ENCODE results near the gene SEMA6D.

The SEMA6D gene

DNA sequence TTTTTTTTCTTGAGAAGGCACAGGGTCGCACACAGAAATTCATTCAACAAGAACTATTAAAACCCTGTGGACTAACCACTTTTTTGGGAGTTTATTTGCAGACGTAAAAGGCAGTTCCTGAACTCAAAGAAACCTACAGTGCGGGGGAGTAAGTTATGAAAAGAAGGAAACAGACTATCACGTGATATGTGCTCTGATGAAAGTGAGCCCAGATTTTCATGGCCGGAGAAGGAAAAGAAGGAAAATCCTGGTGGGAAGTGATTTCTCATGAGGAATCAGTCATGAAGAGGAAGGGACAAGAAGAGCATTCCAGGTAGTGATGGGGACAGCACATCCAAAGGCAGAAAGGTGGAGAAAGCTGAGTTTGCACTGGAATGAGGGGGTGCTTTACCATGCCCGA, 26.1 kb downstream of the SEMA6D start:
- no peak overlapping the region for H3K9ac ChIP-seq (ENCODE audit: low read length)
- H3K4me3 ChIP-seq (ENCODE audit: low read depth, low read length) = no peak overlapping the region
- H3K9me3 ChIP-seq (ENCODE audit: control insufficient read depth, insufficient read depth, low read depth, low read length) = no peaks in the 10 kb centered on the region
- H3K27me3 ChIP-seq (ENCODE audit: control insufficient read depth, insufficient read depth, low read length) = peaks cover 54% of the 10 kb centered on the region
- no peak overlapping the region for H3K27ac ChIP-seq (ENCODE audit: low read depth, low read length)
- peaks cover 30% of the 10 kb centered on the region for H3K4me1 ChIP-seq (ENCODE audit: control insufficient read depth, insufficient read depth, low read length)
- H3K36me3 ChIP-seq (ENCODE audit: control insufficient read depth, insufficient read depth, low read length) = no peaks in the 10 kb centered on the region

DNA sequence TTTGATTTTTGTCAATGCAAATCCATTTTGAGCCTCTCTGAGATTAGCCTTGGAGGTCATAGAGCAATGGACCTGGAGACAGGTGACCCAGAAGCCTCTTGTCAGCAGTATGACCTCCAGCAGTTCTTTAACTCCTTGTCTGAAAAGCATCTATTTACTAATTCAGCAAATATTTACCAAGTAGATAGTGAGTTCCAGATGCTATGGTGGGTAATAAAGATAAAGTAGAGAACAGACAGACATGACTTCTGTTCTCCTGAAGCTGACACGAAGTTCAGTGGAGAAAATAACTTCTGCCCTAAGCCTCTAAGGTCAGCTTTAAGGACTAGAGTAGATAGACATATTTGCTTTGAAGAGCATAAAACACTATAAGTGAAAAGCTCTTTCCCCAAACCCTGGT, 26.6 kb downstream of the SEMA6D start:
- Histone ChIP-seq H3K4me1 (ENCODE audit: control insufficient read depth, insufficient read depth, low read length) (peaks cover 30% of the 10 kb centered on the region), H3K27me3 (ENCODE audit: control insufficient read depth, insufficient read depth, low read length) (peaks cover 54% of the 10 kb centered on the region), H3K9ac (ENCODE audit: low read length) (no peak overlapping the region), H3K9me3 (ENCODE audit: control insufficient read depth, insufficient read depth, low read depth, low read length) (no peaks in the 10 kb centered on the region), H3K27ac (ENCODE audit: low read depth, low read length) (no peak overlapping the region), H3K36me3 (ENCODE audit: control insufficient read depth, insufficient read depth, low read length) (no peaks in the 10 kb centered on the region), H3K4me3 (ENCODE audit: low read depth, low read length) (no peak overlapping the region)

DNA sequence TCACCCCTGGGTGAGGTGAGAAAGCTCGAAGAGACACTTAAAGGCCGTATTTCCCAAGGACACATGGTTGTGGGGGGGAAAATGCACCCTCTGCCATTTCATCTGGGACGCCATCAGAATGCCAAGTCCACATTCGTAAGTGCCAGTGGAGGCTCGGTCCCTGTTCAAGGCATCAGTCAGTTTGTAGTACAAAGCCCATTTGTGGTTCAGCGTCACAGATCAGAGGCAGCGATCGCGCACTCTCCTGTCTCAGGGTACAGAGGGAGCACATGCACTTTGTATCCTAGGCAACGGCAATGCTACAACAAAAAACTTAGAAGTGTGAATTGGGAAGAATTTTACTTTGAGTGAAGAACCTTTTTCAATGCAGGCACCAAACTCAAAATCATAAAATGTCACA, 27.2 kb downstream of the SEMA6D start:
- Histone ChIP-seq H3K36me3 (ENCODE audit: control insufficient read depth, insufficient read depth, low read length) (no peaks in the 10 kb centered on the region), H3K4me3 (ENCODE audit: low read depth, low read length) (no peak overlapping the region), H3K4me1 (ENCODE audit: control insufficient read depth, insufficient read depth, low read length) (peaks cover 30% of the 10 kb centered on the region), H3K27me3 (ENCODE audit: control insufficient read depth, insufficient read depth, low read length) (peaks cover 54% of the 10 kb centered on the region), H3K27ac (ENCODE audit: low read depth, low read length) (no peak overlapping the region), H3K9ac (ENCODE audit: low read length) (no peak overlapping the region), H3K9me3 (ENCODE audit: control insufficient read depth, insufficient read depth, low read depth, low read length) (no peaks in the 10 kb centered on the region)

DNA sequence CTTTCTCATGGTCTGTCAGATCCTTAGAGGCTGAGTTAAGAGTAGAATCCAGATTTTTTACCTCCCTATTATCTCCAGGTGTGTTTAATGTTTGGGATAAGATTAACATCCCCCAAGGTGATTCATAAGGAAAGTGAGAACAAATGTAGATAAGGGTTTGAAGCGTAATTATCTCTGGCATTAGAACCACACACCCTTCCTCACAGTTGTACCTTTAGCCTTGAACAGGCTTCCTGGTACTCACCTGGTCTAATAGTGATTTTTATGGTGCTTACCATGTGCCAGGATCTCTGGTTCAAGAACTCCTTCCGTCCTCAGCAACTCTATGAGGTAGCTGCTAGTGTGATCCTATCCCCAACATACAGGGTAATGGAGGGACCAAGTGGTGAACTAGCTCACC, 27.7 kb downstream of the SEMA6D start:
- H3K9ac ChIP-seq (ENCODE audit: low read length) = no peak overlapping the region
- no peaks in the 10 kb centered on the region for H3K36me3 ChIP-seq (ENCODE audit: control insufficient read depth, insufficient read depth, low read length)
- no peaks in the 10 kb centered on the region for H3K9me3 ChIP-seq (ENCODE audit: control insufficient read depth, insufficient read depth, low read depth, low read length)
- H3K27ac ChIP-seq (ENCODE audit: low read depth, low read length) = no peak overlapping the region
- H3K27me3 ChIP-seq (ENCODE audit: control insufficient read depth, insufficient read depth, low read length) = peaks cover 54% of the 10 kb centered on the region
- H3K4me1 ChIP-seq (ENCODE audit: control insufficient read depth, insufficient read depth, low read length) = peaks cover 32% of the 10 kb centered on the region
- H3K4me3 ChIP-seq (ENCODE audit: low read depth, low read length) = no peak overlapping the region

DNA sequence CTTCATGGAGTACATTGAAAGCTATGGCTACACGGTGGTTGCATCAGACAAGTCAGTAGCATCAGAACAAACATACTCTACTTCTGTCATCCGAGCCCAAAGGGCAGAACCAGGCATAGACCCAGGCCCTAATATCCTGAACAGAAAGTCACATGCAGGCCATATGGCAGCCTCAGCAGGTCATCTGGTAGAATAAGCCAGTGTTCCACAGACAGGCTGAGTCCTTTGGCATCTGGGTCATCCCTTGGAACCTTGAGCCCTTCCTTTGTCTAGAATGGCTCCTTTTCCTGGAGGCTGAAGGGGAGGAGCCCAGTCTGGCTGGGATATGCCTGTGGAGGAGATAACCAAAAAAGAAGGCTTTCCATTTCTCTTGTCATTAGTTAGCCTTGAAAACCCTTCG, 29.2 kb downstream of the SEMA6D start:
- peaks cover 28% of the 10 kb centered on the region for H3K4me1 ChIP-seq (ENCODE audit: control insufficient read depth, insufficient read depth, low read length)
- H3K4me3 ChIP-seq (ENCODE audit: low read depth, low read length) = no peak overlapping the region
- H3K9me3 ChIP-seq (ENCODE audit: control insufficient read depth, insufficient read depth, low read depth, low read length) = no peaks in the 10 kb centered on the region
- no peak overlapping the region for H3K9ac ChIP-seq (ENCODE audit: low read length)
- H3K27me3 ChIP-seq (ENCODE audit: control insufficient read depth, insufficient read depth, low read length) = peaks cover 46% of the 10 kb centered on the region
- H3K36me3 ChIP-seq (ENCODE audit: control insufficient read depth, insufficient read depth, low read length) = no peaks in the 10 kb centered on the region
- no peak overlapping the region for H3K27ac ChIP-seq (ENCODE audit: low read depth, low read length)

DNA sequence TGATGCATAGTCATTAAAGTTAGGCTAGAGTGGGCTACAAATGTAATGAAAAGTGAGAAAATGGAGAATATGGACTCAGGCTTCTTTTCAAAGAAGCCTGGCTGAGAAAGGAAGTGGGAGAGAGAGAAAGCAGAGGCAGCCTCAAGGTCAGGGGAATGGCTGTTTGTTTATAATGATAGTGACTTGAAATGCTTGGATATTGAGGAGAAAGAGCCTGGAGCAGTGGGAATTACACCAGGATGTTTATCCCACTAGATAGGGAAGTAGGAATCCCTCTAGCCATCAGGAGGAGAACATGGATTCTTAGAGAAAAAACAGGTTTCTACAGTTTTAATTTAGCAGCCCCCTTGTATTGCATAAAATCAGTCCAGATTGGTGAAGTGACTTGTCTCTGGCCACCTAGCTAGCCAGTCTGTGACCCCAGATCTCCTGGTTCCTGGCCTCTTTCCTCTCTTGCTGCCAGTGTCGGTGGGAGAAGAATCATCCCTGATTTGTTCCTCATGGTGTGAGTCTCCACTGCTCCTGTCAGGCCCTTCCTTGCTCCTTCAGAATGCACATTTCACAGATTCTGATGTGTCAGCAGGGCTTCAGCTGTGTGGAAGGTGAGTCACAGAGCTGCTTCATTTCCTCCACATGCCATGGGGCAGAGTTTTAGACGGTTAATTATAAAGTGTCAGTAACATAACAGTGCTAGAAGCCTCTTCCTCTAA, 32.9 kb downstream of the SEMA6D start:
- Histone ChIP-seq H3K36me3 (ENCODE audit: control insufficient read depth, insufficient read depth, low read length) (0 out of 2 replicates have a peak, but pooled peaks cover 3% of the 10 kb centered on the region), H3K9ac (ENCODE audit: low read length) (no peak overlapping the region), H3K27me3 (ENCODE audit: control insufficient read depth, insufficient read depth, low read length) (peaks cover 13% of the 10 kb centered on the region), H3K27ac (ENCODE audit: low read depth, low read length) (no peak overlapping the region), H3K9me3 (ENCODE audit: control insufficient read depth, insufficient read depth, low read depth, low read length) (peaks cover 15% of the 10 kb centered on the region), H3K4me1 (ENCODE audit: control insufficient read depth, insufficient read depth, low read length) (peaks cover 6% of the 10 kb centered on the region), H3K4me3 (ENCODE audit: low read depth, low read length) (no peak overlapping the region)

DNA sequence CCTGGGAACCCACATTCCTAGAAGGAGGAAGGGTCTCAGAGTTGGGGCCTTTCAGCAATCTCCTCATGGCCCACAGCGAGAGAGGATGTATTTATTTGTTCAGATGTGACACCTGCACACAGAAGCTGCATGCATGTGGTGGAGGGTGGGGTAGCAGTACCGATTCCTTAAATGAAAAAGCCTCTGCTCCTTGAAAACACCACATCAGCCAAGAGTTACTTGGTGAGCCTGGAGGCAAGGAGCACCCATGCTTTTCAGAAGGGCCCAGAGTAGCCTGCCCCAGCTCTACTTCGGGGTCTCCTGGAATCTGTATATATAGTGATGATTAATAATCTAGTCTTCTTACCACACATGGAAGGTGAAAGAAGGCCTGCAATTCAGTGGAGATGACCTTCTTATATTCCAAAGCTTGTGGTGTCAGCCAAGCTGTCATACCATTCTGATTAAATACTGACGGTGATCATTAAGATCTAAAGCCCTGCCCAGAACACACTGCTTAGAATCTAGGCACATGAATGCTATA, 33.5 kb downstream of the SEMA6D start:
- H3K9ac ChIP-seq (ENCODE audit: low read length) = no peak overlapping the region
- no peak overlapping the region for H3K4me3 ChIP-seq (ENCODE audit: low read depth, low read length)
- peaks cover 9% of the 10 kb centered on the region; the same call in 1 of the 2 replicates for H3K27me3 ChIP-seq (ENCODE audit: control insufficient read depth, insufficient read depth, low read length)
- H3K27ac ChIP-seq (ENCODE audit: low read depth, low read length) = no peak overlapping the region
- peaks cover 6% of the 10 kb centered on the region for H3K4me1 ChIP-seq (ENCODE audit: control insufficient read depth, insufficient read depth, low read length)
- H3K36me3 ChIP-seq (ENCODE audit: control insufficient read depth, insufficient read depth, low read length) = 0 out of 2 replicates have a peak, but pooled peaks cover 3% of the 10 kb centered on the region
- H3K9me3 ChIP-seq (ENCODE audit: control insufficient read depth, insufficient read depth, low read depth, low read length) = peaks cover 15% of the 10 kb centered on the region

DNA sequence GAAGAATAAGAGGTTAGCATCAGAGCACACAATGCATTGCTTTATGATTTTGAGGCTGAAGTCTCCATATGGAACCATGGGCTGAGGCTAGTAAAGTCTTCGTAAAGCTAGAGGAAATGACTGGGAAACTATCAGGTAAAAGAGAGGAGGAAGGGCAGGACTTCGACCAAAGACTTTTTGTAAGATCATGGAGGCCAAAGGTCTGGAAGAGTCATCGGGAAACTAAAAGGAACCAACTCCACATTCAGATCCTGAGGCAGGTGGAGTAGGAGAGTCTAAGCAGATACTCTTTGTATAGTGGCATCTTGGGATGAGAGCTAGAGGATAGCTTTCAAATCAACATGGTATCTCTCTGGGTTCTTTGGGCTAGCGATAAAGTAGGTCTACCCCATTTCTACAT, 36.3 kb downstream of the SEMA6D start:
- no peaks in the 10 kb centered on the region for H3K27me3 ChIP-seq (ENCODE audit: control insufficient read depth, insufficient read depth, low read length)
- H3K4me3 ChIP-seq (ENCODE audit: low read depth, low read length) = no peak overlapping the region
- no peak overlapping the region for H3K27ac ChIP-seq (ENCODE audit: low read depth, low read length)
- no peak overlapping the region for H3K9ac ChIP-seq (ENCODE audit: low read length)
- peaks cover 6% of the 10 kb centered on the region for H3K4me1 ChIP-seq (ENCODE audit: control insufficient read depth, insufficient read depth, low read length)
- 0 out of 2 replicates have a peak, but pooled peaks cover 3% of the 10 kb centered on the region for H3K36me3 ChIP-seq (ENCODE audit: control insufficient read depth, insufficient read depth, low read length)
- H3K9me3 ChIP-seq (ENCODE audit: control insufficient read depth, insufficient read depth, low read depth, low read length) = peaks cover 15% of the 10 kb centered on the region

DNA sequence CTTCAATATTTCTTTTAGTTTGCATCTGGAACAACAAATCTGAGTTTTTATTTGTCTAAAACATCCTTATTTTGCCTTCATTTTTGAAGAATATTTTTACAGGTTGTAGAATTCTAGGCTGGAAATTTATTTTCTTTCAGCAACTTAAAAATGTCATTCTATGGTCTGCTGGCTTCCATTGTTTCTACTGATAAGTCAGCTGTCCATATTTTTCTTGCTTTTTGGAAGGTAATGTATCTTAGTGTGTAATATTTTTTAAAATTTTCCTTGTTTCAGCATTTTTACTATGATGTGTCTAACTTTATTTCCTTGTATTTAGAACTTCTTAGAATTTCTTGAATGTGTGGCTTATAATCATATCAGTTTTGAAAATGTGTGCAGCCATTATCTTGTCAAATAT, 37.0 kb downstream of the SEMA6D start:
- H3K9me3 ChIP-seq (ENCODE audit: control insufficient read depth, insufficient read depth, low read depth, low read length) = peaks cover 15% of the 10 kb centered on the region
- H3K27ac ChIP-seq (ENCODE audit: low read depth, low read length) = no peak overlapping the region
- H3K9ac ChIP-seq (ENCODE audit: low read length) = no peak overlapping the region
- 0 out of 2 replicates have a peak, but pooled peaks cover 3% of the 10 kb centered on the region for H3K36me3 ChIP-seq (ENCODE audit: control insufficient read depth, insufficient read depth, low read length)
- H3K4me3 ChIP-seq (ENCODE audit: low read depth, low read length) = no peak overlapping the region
- peaks cover 6% of the 10 kb centered on the region for H3K4me1 ChIP-seq (ENCODE audit: control insufficient read depth, insufficient read depth, low read length)
- no peaks in the 10 kb centered on the region for H3K27me3 ChIP-seq (ENCODE audit: control insufficient read depth, insufficient read depth, low read length)

DNA sequence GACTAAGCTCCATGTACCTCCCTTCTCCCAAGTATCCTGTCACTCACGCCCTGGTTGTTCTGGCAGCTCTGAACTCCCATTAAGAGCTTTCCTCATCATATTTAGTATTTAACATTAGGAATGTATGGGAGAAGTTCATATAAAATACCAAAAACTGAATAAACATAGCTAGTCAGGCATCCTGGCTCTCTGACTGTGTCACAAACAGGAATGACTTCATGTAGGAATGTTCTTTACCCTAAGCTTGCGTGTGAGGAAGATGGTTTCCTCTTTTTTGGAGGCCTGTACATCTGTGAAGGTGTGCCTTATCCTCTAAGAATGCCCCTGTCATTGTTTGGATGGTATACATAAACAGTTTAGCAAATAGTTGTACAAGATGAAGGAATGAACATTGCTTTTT, 38.6 kb downstream of the SEMA6D start:
- Histone ChIP-seq H3K27me3 (ENCODE audit: control insufficient read depth, insufficient read depth, low read length) (no peaks in the 10 kb centered on the region), H3K9ac (ENCODE audit: low read length) (no peak overlapping the region), H3K36me3 (ENCODE audit: control insufficient read depth, insufficient read depth, low read length) (0 out of 2 replicates have a peak, but pooled peaks cover 3% of the 10 kb centered on the region), H3K4me3 (ENCODE audit: low read depth, low read length) (no peak overlapping the region), H3K9me3 (ENCODE audit: control insufficient read depth, insufficient read depth, low read depth, low read length) (peaks cover 15% of the 10 kb centered on the region), H3K4me1 (ENCODE audit: control insufficient read depth, insufficient read depth, low read length) (no peaks in the 10 kb centered on the region; the same call in 1 of the 2 replicates), H3K27ac (ENCODE audit: low read depth, low read length) (no peak overlapping the region)

DNA sequence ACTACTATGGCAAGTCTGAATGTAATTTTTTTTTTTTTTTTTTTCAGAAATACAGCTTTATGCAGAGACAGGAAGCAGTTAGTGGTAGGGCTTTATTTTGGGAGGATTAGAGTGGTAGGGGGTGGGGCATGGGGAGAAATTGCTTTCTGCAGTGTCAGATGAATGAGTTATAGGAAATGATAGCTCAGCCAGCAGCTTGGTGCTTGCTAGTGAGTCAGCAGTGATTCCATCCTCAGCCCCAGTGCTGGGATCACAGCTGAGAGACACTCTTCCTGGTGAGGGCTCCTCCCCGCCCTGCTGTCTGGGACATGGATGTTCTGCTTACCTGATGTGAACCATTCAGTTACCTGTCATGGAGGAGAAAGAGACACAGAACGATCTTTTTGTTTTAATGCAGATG, 39.6 kb downstream of the SEMA6D start:
- H3K4me3 ChIP-seq (ENCODE audit: low read depth, low read length) = no peak overlapping the region
- peaks cover 15% of the 10 kb centered on the region for H3K9me3 ChIP-seq (ENCODE audit: control insufficient read depth, insufficient read depth, low read depth, low read length)
- H3K27me3 ChIP-seq (ENCODE audit: control insufficient read depth, insufficient read depth, low read length) = no peaks in the 10 kb centered on the region
- no peaks in the 10 kb centered on the region for H3K4me1 ChIP-seq (ENCODE audit: control insufficient read depth, insufficient read depth, low read length)
- 0 out of 2 replicates have a peak, but pooled peaks cover 3% of the 10 kb centered on the region for H3K36me3 ChIP-seq (ENCODE audit: control insufficient read depth, insufficient read depth, low read length)
- no peak overlapping the region for H3K9ac ChIP-seq (ENCODE audit: low read length)
- no peak overlapping the region for H3K27ac ChIP-seq (ENCODE audit: low read depth, low read length)

Measured in HUES6 (cell line).